GM23338 (cell line): ENCODE results near the gene BOLA3. TPM values are rescaled to one million over a fixed set of nuclear protein-coding genes. Genes with fewer than 3 reads are reported as not detected.

ENCODE experiments used
- ATAC-seq: fragments of 200-7000 bp; cut with Tn5 transposase; 3 replicates; pipeline ENCODE4 v1.9.1; 2020
- DNase-seq: peaks from one replicate; pipeline ENCODE4 v3.0.0-alpha.2; 2015; ENCODE audit warnings: low spot score
- H2AFZ ChIP-seq: fragments of 200-600 bp; sonication (generic); 2 replicates; pipeline ENCODE4 v1.8.0; 2016; ENCODE audit warnings: antibody characterized with exemption, mild to moderate bottlenecking, moderate library complexity
- H3F3A ChIP-seq: fragments of 200-600 bp; sonication (generic); replicated peaks from 2 replicates; pipeline ENCODE4 v1.8.0; 2017; ENCODE audit warnings: antibody characterized with exemption, mixed run types, low read depth
- H3K27ac ChIP-seq: fragments of 200-600 bp; sonication (generic); 2 replicates; pipeline ENCODE4 v1.6.1; 2016; ENCODE audit warnings: low read depth
- H3K27me3 ChIP-seq: fragments of 200-600 bp; sonication (generic); 2 replicates; pipeline ENCODE4 v1.8.0; 2016; ENCODE audit warnings: mild to moderate bottlenecking, mixed run types, moderate library complexity; ENCODE audit not compliant: insufficient read depth
- H3K36me3 ChIP-seq: fragments of 200-600 bp; sonication (generic); 2 replicates; pipeline ENCODE4 v1.8.0; 2016; ENCODE audit warnings: mild to moderate bottlenecking; ENCODE audit not compliant: insufficient read depth
- H3K4me1 ChIP-seq: fragments of 200-600 bp; sonication (generic); 2 replicates; pipeline ENCODE4 v1.8.0; 2016; ENCODE audit warnings: mild to moderate bottlenecking, moderate library complexity; ENCODE audit not compliant: insufficient read depth
- H3K4me2 ChIP-seq: fragments of 200-600 bp; sonication (generic); 2 replicates; pipeline ENCODE4 v1.7.1; 2017; ENCODE audit warnings: mixed run types
- H3K4me3 ChIP-seq: fragments of 200-600 bp; sonication (generic); 2 replicates; pipeline ENCODE4 v1.6.1; 2016; ENCODE audit warnings: mixed run types
- H3K79me2 ChIP-seq: fragments of 200-600 bp; sonication (generic); replicated peaks from 2 replicates; pipeline ENCODE4 v1.8.0; 2017; ENCODE audit warnings: mild to moderate bottlenecking; ENCODE audit not compliant: insufficient read depth
- H3K9me2 ChIP-seq: fragments of 200-600 bp; sonication (generic); 2 replicates; pipeline ENCODE4 v1.8.0; 2017; ENCODE audit not compliant: insufficient read depth
- H4K20me1 ChIP-seq: fragments of 200-600 bp; sonication (generic); replicated peaks from 2 replicates; pipeline ENCODE4 v1.8.0; 2017; ENCODE audit warnings: mild to moderate bottlenecking; ENCODE audit not compliant: insufficient read depth
- H3K27ac Mint-ChIP-seq: 2 replicates; pipeline ENCODE4 v1.8.0; 2020; ENCODE audit warnings: inconsistent platforms, mild to moderate bottlenecking, moderate library complexity, mixed read lengths
- H3K27me3 Mint-ChIP-seq: 3 replicates; pipeline ENCODE4 v1.8.0; 2022; ENCODE audit warnings: low read depth, mild to moderate bottlenecking, moderate library complexity, mixed read lengths, inconsistent platforms; ENCODE audit not compliant: insufficient read depth, poor library complexity
- H3K36me3 Mint-ChIP-seq: 3 replicates; pipeline ENCODE4 v1.8.0; 2021; ENCODE audit warnings: low read depth, mild to moderate bottlenecking, inconsistent platforms, moderate library complexity, mixed read lengths
- H3K4me1 Mint-ChIP-seq: 3 replicates; pipeline ENCODE4 v1.8.0; 2020; ENCODE audit warnings: mild to moderate bottlenecking, inconsistent platforms, mixed read lengths
- H3K4me3 Mint-ChIP-seq: 3 replicates; pipeline ENCODE4 v1.8.0; 2021; ENCODE audit warnings: moderate library complexity, mild to moderate bottlenecking, inconsistent platforms, mixed read lengths
- H3K9me3 Mint-ChIP-seq: 3 replicates; pipeline ENCODE4 v1.8.0; 2020; ENCODE audit warnings: moderate library complexity, mild to moderate bottlenecking, inconsistent platforms, mixed read lengths
- CTCF ChIP-seq, 2 experiments: fragments of 200-600 bp in 1 of 2; sonication (generic) in 1 of 2; conservative IDR thresholded peaks; 2 replicates each; pipeline versions ENCODE4 v1.5.1 to v1.6.1; 2016 to 2017; ENCODE audit warnings: antibody characterized with exemption in 2 of 2, low read depth in 2 of 2, mild to moderate bottlenecking in 2 of 2, moderate library complexity in 1 of 2
- ETS1 ChIP-seq: IDR thresholded peaks from 2 replicates; pipeline ENCODE4 v1.6.1; 2016; ENCODE audit warnings: antibody characterized with exemption
- NANOG ChIP-seq: IDR thresholded peaks from 2 replicates; pipeline ENCODE4 v1.6.1; 2016; ENCODE audit warnings: antibody characterized with exemption, borderline replicate concordance
- REST ChIP-seq: IDR thresholded peaks from one replicate; pipeline ENCODE4 v1.6.1; 2018; ENCODE audit warnings: antibody characterized with exemption; ENCODE audit not compliant: unreplicated experiment
- ZNF331 ChIP-seq: fragments of 250-450 bp; sonication (Bioruptor Pico); IDR thresholded peaks from 2 replicates; pipeline ENCODE4 v1.5.0; 2020; ENCODE audit warnings: low read depth, mild to moderate bottlenecking, moderate library complexity
- polyA plus RNA-seq: library from polyadenylated mRNA; unstranded; fragments of >200 nt; fragmentation: Nextera tagmentation; extraction: Ambion mirVana; gene quantifications from 2 replicates; pipeline ENCODE4 v1.2.1, GENCODE V29; 2016
- total RNA-seq: library from RNA; depleted of rRNA; stranded (reverse); fragments of >200 nt; shearing (Covaris generic); gene quantifications from 2 replicates; pipeline ENCODE4 v1.2.3, GENCODE V29; 2014

Gene BOLA3
- total and polyA plus RNA-seq, 2 experiments from 2014 or later: 89.8 to 233 TPM

- H3K27ac Mint-ChIP-seq: no peak overlapping the region
- Histone ChIP-seq H4K20me1 (peaks cover 26% of the 10 kb centered on the region), H3K27ac (no peak overlapping the region), H2AFZ (no peak overlapping the region), H3K4me1 (peaks cover 14% of the 10 kb centered on the region), H3K79me2 (peaks cover 41% of the 10 kb centered on the region), H3K4me2 (peak overlapping the region; percentile 3), H3K36me3 (peaks cover 9% of the 10 kb centered on the region; the same call in 1 of the 2 replicates), H3K9me2 (no peaks in the 10 kb centered on the region), H3K27me3 (no peaks in the 10 kb centered on the region), H3K4me3 (peak overlapping the region; percentile 81; the same call in 1 of the 2 replicates), H3F3A (peaks cover 8% of the 10 kb centered on the region; the same call in 1 of the 2 replicates)
- H3K9me3 Mint-ChIP-seq: peaks cover 7% of the 10 kb centered on the region
- peaks cover 31% of the 10 kb centered on the region for H3K36me3 Mint-ChIP-seq
- DNase-seq: no peak
- peak overlapping the region; percentile 97 for H3K4me3 Mint-ChIP-seq
- ATAC-seq: peak; percentile 9
- peaks cover 7% of the 10 kb centered on the region for H3K27me3 Mint-ChIP-seq
- peaks cover 16% of the 10 kb centered on the region; the same call in 2 of the 3 replicates for H3K4me1 Mint-ChIP-seq
- TF ChIP-seq REST (no peak), NANOG (no peak), ZNF331 (CRISPR knock-in tag) (no peak), ETS1 (no peak), CTCF (conservative IDR thresholded peaks at IDR 0.05; ENCODE audit: low read depth in 2 of 2) (peak in 1 of 2 experiments; percentile 31; a peak in 1 of 4 replicates)
Measured at GRCh38 chr2:74179063-74179865, 31.6 kb upstream of the BOLA3 start.
